GM18526 (cell line): ENCODE measurements around the gene GRK5.

Experiments used
- POLR2A ChIP-seq: IDR thresholded peaks from 3 replicates; pipeline ENCODE4 v1.6.1; 2011; ENCODE audit not compliant: insufficient read length; ENCODE audit errors: extremely low read depth

Gene GRK5

GRCh38 chr10:119398996-119399395 lies 191.6 kb downstream of the GRK5 start:
- no peak for TF ChIP-seq POLR2A

GRCh38 chr10:119399466-119399865 lies 192.1 kb downstream of the GRK5 start:
- TF ChIP-seq POLR2A = no peak

- TF ChIP-seq POLR2A = no peak
Measured at GRCh38 chr10:119401671-119402395, 194.5 kb downstream of the GRK5 start.

- no peak for TF ChIP-seq POLR2A
Measured at GRCh38 chr10:119403921-119404320, 196.6 kb downstream of the GRK5 start.

GRCh38 chr10:119404719-119405519 lies 197.5 kb downstream of the GRK5 start:
- TF ChIP-seq POLR2A = no peak

- TF ChIP-seq POLR2A = no peak
Measured at GRCh38 chr10:119405520-119405807, 198.1 kb downstream of the GRK5 start.

GRCh38 chr10:119406137-119406536 lies 198.8 kb downstream of the GRK5 start:
- no peak for TF ChIP-seq POLR2A

GRCh38 chr10:119406601-119407253 lies 199.4 kb downstream of the GRK5 start:
- TF ChIP-seq POLR2A = no peak

GRCh38 chr10:119407254-119407777 lies 199.9 kb downstream of the GRK5 start:
- no peak for TF ChIP-seq POLR2A

- no peak for TF ChIP-seq POLR2A
Measured at GRCh38 chr10:119408072-119408471, 200.7 kb downstream of the GRK5 start.

- no peak for TF ChIP-seq POLR2A
Measured at GRCh38 chr10:119408969-119409371, 201.6 kb downstream of the GRK5 start.

GRCh38 chr10:119409385-119409784 lies 202.0 kb downstream of the GRK5 start:
- no peak for TF ChIP-seq POLR2A

- TF ChIP-seq POLR2A = no peak
Measured at GRCh38 chr10:119409906-119410305, 202.5 kb downstream of the GRK5 start.

- TF ChIP-seq POLR2A = no peak
Measured at GRCh38 chr10:119410361-119411116, 203.2 kb downstream of the GRK5 start.
